Rectal smooth muscle tissue (tissue), 1 donor: ENCODE results near the gene RFC4.
A peak's percentile ranks its signal among the peaks of the same experiment; 100 is the strongest.

Source experiments
- H3K27ac ChIP-seq: one replicate; pipeline ENCODE4 v1.7.0; 2013; ENCODE audit warnings: low read depth, low read length, inconsistent platforms
- H3K27me3 ChIP-seq: one replicate; pipeline ENCODE4 v1.7.0; 2013; ENCODE audit warnings: low read length; ENCODE audit not compliant: control insufficient read depth, insufficient read depth
- H3K36me3 ChIP-seq: one replicate; pipeline ENCODE4 v1.7.0; 2013; ENCODE audit warnings: low read length; ENCODE audit not compliant: control insufficient read depth, insufficient read depth
- H3K4me1 ChIP-seq: one replicate; pipeline ENCODE4 v1.7.0; 2013; ENCODE audit warnings: low read length; ENCODE audit not compliant: control insufficient read depth, insufficient read depth
- H3K4me3 ChIP-seq: one replicate; pipeline ENCODE4 v1.7.0; 2013; ENCODE audit warnings: low read length
- H3K9ac ChIP-seq: one replicate; pipeline ENCODE4 v1.7.0; 2013; ENCODE audit warnings: low read length

RFC4 gene

GRCh38 chr3:186790261-186790981, 15.9 kb downstream of the RFC4 start:
- Histone ChIP-seq H3K9ac (no peak overlapping the region), H3K27ac (no peak overlapping the region), H3K36me3 (peaks cover 37% of the 10 kb centered on the region), H3K27me3 (no peaks in the 10 kb centered on the region), H3K4me3 (no peak overlapping the region), H3K4me1 (peaks cover 16% of the 10 kb centered on the region)

GRCh38 chr3:186789554-186790260, 16.6 kb downstream of the RFC4 start:
- no peaks in the 10 kb centered on the region for H3K27me3 ChIP-seq
- peaks cover 24% of the 10 kb centered on the region for H3K4me1 ChIP-seq
- no peak overlapping the region for H3K9ac ChIP-seq
- no peak overlapping the region for H3K27ac ChIP-seq
- H3K4me3 ChIP-seq = no peak overlapping the region
- H3K36me3 ChIP-seq = peaks cover 42% of the 10 kb centered on the region

DNA sequence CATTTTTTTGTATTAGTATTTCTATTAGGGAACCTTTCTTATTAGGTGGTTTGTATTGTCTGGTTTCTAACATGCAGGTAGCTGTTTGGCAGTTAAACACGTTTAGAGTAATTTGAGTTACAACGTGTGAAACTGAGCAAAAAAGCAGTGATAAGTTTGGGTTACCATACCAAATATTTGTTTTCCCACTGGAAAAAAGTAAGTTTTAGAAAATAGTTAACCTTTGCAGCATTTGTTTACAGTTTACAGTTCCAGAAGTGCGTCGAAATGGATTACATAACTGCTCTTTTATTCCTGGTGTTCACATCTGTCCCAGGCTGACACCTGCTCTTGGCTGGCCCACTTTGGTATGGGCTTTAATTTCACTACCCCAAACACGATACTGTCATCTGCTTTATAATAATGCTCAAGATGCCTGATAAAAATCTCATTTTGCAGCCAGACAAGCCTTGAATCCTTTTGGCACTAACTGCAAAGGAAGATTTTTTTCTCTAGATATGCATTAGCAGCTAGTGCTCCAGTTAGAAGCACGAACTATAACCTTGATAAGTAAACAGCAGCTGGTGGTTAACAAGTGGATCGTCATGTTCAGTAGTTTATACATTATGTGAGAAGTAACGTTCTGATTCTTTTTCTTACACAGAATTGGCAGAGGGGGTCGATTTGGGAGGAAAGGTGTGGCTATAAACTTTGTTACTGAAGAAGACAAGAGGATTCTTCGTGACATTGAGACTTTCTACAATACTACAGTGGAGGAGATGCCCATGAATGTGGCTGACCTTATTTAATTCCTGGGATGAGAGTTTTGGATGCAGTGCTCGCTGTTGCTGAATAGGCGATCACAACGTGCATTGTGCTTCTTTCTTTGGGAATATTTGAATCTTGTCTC, 17.6 kb downstream of the RFC4 start:
- Histone ChIP-seq H3K4me1 (peaks cover 26% of the 10 kb centered on the region), H3K36me3 (peaks cover 51% of the 10 kb centered on the region), H3K27ac (no peak overlapping the region), H3K4me3 (no peak overlapping the region), H3K27me3 (no peaks in the 10 kb centered on the region), H3K9ac (no peak overlapping the region)

DNA sequence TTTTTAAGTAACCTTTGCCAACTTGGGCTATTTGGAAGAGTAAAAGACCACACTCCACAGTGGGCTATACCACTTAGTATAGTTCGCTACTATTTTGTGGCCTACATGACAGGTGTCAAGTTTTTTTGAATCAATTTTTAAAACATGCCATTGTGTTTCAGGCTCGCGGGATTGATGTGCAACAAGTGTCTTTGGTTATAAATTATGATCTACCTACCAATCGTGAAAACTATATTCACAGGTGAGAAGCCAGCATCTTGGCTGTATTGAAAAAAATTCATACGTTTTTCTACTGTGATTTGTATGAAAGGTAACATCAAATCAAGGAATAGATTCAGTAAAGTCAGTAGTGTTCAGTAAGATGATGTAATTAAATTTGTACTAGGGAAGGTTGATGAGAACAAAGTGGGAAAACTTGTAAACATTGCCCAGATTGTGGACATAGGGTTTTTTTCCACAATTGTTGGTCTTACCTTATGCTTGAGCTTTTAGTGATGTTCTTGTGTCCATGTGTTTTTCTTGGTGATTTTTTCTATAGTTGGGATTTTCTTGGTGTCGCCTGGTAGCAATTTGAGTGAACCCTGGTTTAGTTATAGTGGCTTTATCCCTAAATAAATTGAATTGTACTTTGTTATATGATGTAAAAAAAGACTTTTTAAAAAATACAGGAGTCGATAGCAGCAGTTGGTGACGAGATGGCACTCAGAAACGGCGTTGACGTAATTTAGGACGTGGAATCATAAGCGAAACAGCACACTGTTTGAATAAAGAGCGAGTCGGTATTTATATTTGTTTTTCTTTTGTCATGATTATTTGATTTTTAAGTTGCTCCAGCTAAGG, 18.4 kb downstream of the RFC4 start:
- no peak overlapping the region for H3K27ac ChIP-seq

DNA sequence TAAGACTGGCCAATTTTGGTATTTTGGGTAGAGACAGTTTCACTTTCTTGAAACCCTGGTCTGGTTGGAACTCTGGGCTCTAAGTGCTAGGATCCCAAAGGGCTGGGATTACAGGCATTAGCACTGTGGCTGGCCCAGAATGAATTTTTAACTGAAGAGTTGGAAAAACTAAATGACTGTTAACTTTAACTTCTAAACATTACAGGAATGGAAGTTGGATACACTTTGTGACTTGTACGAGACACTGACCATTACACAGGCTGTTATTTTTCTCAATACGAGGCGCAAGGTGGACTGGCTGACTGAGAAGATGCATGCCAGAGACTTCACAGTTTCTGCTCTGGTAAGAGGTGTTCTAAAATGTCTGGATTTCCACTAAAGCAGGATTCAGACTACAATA, 19.4 kb downstream of the RFC4 start:
- H3K4me3 ChIP-seq = peak overlapping the region; percentile 28
- H3K4me1 ChIP-seq = peaks cover 26% of the 10 kb centered on the region
- H3K27me3 ChIP-seq = no peaks in the 10 kb centered on the region
- H3K36me3 ChIP-seq = peaks cover 54% of the 10 kb centered on the region
- no peak overlapping the region for H3K27ac ChIP-seq
- no peak overlapping the region for H3K9ac ChIP-seq

More for the DNA sequence above, 18.4 kb downstream of the RFC4 start:
- H3K4me1 ChIP-seq = peaks cover 26% of the 10 kb centered on the region
- H3K4me3 ChIP-seq = no peak overlapping the region
- H3K36me3 ChIP-seq = peaks cover 54% of the 10 kb centered on the region
- H3K27me3 ChIP-seq = no peaks in the 10 kb centered on the region
- no peak overlapping the region for H3K9ac ChIP-seq

- H3K4me3 ChIP-seq = peak overlapping the region; percentile 100
- H3K36me3 ChIP-seq = peaks cover 54% of the 10 kb centered on the region
- H3K27ac ChIP-seq = no peak overlapping the region
- no peak overlapping the region for H3K9ac ChIP-seq
- H3K27me3 ChIP-seq = no peaks in the 10 kb centered on the region
- peaks cover 26% of the 10 kb centered on the region for H3K4me1 ChIP-seq
Measured at GRCh38 chr3:186785495-186786018, 20.7 kb downstream of the RFC4 start.

DNA sequence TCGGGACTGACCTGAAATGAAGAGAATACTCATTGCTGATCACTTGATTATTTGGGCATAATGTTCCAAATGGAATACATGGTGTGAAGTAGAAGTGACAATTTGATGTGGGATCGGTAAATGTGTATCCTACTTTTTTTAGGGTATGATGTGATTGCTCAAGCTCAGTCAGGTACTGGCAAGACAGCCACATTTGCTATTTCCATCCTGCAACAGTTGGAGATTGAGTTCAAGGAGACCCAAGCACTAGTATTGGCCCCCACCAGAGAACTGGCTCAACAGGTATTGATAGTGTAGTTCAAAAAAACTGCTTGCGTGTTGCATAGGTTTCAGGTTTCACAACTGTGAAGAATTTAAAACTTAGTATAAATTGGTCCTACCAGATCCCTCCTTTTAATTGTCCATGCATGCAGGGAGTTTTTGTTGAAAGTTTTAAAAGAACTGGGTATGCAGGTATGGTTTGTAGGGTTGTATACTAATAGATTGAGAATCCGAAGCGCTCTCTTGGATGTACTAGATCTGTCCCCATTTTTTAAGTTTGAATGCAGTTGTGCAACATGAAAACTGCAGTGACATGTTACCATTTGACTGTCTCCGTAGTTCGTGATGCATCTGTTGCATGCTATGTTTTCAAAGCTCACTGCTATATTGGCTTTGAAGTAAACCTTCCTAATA, 21.3 kb downstream of the RFC4 start:
- Histone ChIP-seq H3K4me3 (peak overlapping the region; percentile 100), H3K27ac (peak overlapping the region; percentile 99), H3K36me3 (peaks cover 54% of the 10 kb centered on the region), H3K27me3 (no peaks in the 10 kb centered on the region), H3K9ac (no peak overlapping the region), H3K4me1 (peaks cover 26% of the 10 kb centered on the region)

DNA sequence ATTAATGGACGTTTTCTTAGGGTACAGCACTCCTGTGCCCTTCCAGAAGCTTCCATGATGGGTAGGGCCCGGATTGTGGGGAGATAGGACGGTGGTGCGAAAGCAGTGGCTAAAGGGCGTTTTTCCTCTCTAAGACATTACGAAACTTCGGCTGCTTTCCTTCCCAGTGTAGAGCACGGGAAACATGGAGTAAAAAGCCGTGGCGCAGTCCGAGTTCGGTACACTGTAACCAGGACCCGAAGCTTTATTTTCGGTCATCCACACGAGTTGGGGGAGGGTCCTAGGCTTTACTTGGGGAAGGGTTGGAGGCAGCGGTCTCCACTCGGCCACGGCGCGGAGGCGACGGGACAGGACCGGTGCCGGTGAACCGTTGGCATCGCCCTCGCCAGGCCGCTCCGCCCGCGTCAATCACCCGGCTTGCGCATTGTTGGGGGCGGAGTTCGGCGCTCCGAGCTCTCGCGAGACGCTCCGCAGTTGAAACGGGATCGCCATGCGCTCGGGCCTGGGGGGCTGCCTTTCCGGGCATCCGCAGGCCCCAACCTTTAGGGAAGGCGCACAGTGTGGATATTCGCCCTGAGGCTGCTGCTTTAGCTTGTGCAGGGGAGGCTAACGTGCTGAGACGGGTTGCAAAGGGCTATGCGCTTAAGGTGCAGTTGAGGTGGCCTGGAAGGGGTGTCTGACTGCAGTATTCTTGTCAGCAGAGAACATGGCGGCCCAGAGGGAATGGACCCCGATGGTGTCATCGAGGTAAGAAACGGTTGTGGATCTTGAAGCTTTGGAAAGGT, 22.4 kb downstream of the RFC4 start:
- H3K36me3 ChIP-seq = peaks cover 51% of the 10 kb centered on the region
- H3K9ac ChIP-seq = peak overlapping the region; percentile 100
- peaks cover 25% of the 10 kb centered on the region for H3K4me1 ChIP-seq
- H3K27me3 ChIP-seq = no peaks in the 10 kb centered on the region
- H3K4me3 ChIP-seq = peak overlapping the region; percentile 100
- peak overlapping the region; percentile 99 for H3K27ac ChIP-seq

DNA sequence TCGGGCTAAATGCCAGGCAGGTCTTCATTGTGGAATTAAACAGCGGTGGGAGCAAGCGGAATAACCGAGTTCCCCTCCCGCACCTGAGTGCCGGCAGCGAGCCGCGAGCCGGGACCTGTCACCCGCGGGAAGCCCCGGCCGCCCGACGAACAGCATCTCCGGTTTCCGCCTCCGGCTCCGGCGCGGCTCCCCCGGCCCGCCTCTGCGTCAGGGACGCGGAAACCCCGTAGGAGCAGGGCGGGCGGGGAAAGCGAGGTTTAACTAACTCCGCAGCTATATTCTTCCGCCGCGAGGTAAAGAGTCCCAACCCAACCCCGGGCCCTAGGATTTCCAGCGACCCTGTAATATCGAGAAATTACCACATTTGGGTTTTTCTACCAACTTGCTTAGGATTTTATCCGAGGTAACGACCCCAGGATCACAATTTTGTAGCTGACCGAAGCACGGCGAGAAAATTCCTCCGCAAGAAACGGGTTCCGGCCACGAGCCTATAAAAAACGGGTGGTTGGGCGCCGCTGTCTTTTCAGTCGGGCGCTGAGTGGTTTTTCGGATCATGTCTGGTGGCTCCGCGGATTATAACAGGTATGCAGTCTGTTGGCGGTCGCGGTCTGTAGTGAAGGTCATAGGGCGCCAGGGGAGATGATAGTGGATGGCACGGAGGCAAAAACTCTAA, 23.1 kb downstream of the RFC4 start, which contains the start of gene EIF4A2:
Gene EIF4A2, plus strand, starts transcription at position 520 of the 673 bp plus-strand sequence. Its CDS starts 34 bp downstream, at position 554.
- H3K9ac ChIP-seq = peak within 1 kb of the TSS; percentile 100
- no peaks in the 10 kb centered on the region for H3K27me3 ChIP-seq
- peak within 1 kb of the TSS; percentile 99 for H3K27ac ChIP-seq
- peaks cover 45% of the 10 kb centered on the region for H3K36me3 ChIP-seq
- H3K4me3 ChIP-seq = peak within 1 kb of the TSS; percentile 100
- peaks cover 23% of the 10 kb centered on the region for H3K4me1 ChIP-seq

DNA sequence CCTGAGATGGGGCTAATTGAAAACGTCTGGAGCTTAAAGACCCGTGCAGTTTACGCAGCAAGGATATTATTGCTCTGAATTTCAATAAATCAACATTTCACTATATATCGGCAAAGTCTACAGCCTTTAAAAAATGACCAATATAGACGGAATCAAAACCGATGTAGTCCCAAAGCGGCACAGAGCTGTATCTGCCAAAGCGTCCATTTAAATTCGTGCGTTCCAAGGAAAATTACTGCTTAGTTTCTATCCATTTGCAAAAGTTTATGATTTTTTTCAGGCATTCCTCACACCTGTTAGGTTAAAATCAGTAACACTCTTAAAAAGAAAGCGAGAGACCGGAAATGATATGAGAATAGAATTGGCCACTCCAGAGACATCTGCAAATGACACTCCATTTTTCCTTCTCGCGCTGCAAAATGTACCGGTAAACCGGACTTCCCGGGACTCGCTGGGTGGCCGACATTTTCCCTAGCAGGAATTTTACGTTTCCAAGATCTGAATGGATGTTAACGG, 23.7 kb downstream of the RFC4 start:
- Histone ChIP-seq H3K27ac (peak overlapping the region; percentile 99), H3K4me1 (peaks cover 23% of the 10 kb centered on the region), H3K27me3 (no peaks in the 10 kb centered on the region)

More for the DNA sequence above, 23.7 kb downstream of the RFC4 start:
- Histone ChIP-seq H3K4me3 (peak overlapping the region; percentile 100), H3K36me3 (peaks cover 39% of the 10 kb centered on the region), H3K9ac (peak overlapping the region; percentile 53)
